ENCODE measurements around the gene PACSIN1.

PACSIN1 gene

DNA sequence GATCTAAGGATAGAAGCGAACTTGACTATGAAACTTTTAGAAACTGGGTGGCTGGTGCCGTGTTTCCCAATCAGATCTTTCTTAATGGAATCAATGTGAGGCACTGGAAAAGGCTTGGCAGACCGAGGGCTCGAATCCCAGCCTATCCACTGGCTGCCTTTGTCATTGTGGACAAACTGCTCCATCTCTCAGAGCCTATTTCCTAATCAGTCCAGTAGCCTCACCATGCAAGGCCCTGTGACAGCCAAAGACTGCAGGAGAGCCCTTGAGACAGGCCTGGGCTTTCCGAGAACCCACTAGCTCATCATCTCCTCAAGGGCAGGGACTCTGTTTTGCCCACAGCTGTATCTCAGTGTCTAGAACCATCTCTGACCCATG, 46.9 kb downstream of the PACSIN1 start:
- H3K4me3 ChIP-seq (ENCODE audit: control insufficient read depth, low read depth, low read length): no peak overlapping the region
- no peak for DNase-seq (ENCODE audit: low read depth)
- no peak for TF ChIP-seq CTCF (conservative IDR thresholded peaks at IDR 0.05; ENCODE audit: control insufficient read depth, insufficient read depth, low read depth, low read length)

DNA sequence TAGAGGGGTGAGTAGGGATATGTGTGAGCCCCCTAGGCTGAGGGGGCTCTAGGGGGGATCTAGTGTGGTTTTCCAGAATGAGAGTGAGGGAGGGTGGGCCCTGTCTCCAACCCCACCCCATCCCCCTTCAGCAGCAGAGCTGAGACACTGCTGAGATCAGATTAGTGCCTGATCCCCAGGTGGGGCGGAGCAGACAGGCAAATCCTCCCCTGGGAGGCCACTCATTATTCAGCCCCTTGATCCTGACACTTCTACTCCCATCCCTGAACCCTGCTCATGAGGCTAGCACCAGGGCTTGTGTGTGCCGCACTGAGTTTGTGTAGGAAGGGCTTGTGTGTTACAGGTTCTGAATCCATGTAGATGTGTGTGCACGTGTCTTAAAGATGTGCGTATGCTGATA, 47.8 kb downstream of the PACSIN1 start:
- no peak for DNase-seq (ENCODE audit: low read depth)
- H3K4me3 ChIP-seq (ENCODE audit: control insufficient read depth, low read depth, low read length): no peak overlapping the region
- TF ChIP-seq CTCF (conservative IDR thresholded peaks at IDR 0.05; ENCODE audit: control insufficient read depth, insufficient read depth, low read depth, low read length): no peak

- no peak for DNase-seq (ENCODE audit: low read depth)
- no peak for TF ChIP-seq CTCF (conservative IDR thresholded peaks at IDR 0.05; ENCODE audit: control insufficient read depth, insufficient read depth, low read depth, low read length)
- H3K4me3 ChIP-seq (ENCODE audit: control insufficient read depth, low read depth, low read length): no peak overlapping the region
Observed at GRCh38 chr6:34514112-34514511, 48.2 kb downstream of the PACSIN1 start.

GRCh38 chr6:34514593-34515472, 49.0 kb downstream of the PACSIN1 start:
- TF ChIP-seq CTCF (conservative IDR thresholded peaks at IDR 0.05; ENCODE audit: control insufficient read depth, insufficient read depth, low read depth, low read length): no peak
- no peak overlapping the region for H3K4me3 ChIP-seq (ENCODE audit: control insufficient read depth, low read depth, low read length)
- DNase-seq (ENCODE audit: low read depth): peak; percentile 48

DNA sequence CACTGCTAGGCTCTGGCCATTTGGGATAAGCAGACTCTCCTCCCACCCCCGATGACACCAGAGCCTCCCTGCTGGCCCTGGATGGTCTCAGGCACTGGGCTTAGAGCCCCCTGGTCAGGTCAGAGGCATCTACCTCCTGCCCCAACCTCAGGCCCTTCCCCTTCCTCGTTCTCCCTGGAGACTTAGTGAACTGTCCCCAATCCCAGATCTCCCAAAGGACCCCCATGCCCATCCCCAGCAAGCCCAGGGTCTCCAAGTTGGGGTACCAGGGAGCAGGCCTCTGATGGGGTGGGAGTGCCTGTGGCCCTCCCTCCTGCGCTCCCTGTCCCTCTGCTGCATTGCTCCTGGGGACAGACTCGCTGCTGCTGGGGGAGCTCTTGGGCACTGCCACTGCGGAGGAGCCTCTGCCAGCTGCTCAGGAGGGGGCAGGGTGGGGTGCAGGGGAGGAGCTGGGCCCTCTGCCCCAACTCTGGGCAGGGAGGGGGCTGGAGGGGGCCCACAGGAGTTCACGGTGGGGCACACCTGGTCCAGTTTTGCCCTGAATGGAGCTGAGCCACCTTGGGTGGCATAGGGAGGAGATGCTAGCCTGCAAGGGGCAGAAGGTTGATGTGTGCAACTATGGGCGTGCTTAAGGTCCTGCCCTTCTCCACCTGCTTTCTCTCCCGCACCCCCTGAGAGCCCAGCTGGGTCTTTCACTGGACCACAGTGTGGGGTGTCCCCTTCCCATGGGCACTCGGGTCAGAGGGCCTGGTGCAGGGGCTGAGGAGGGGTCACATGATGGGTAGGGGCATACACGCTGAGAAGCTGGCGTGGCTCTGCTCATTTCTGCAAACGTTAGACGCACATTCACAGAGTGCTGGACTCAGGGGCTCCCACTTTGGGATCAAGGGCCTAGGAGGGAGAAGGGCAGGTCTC, 49.9 kb downstream of the PACSIN1 start:
- no peak for TF ChIP-seq CTCF (conservative IDR thresholded peaks at IDR 0.05; ENCODE audit: control insufficient read depth, insufficient read depth, low read depth, low read length)
- DNase-seq (ENCODE audit: low read depth): no peak
- no peak overlapping the region for H3K4me3 ChIP-seq (ENCODE audit: control insufficient read depth, low read depth, low read length)

- DNase-seq (ENCODE audit: low read depth): no peak
- TF ChIP-seq CTCF (conservative IDR thresholded peaks at IDR 0.05; ENCODE audit: control insufficient read depth, insufficient read depth, low read depth, low read length): no peak
Observed at GRCh38 chr6:34516391-34517324, 50.8 kb downstream of the PACSIN1 start.

More at GRCh38 chr6:34516391-34517324, 50.8 kb downstream of the PACSIN1 start:
- H3K4me3 ChIP-seq (ENCODE audit: control insufficient read depth, low read depth, low read length): no peak overlapping the region

All from fibroblast of mammary gland (primary cell).